ENCODE data around the gene KLHL6. TPM values are rescaled to one million over a fixed set of nuclear protein-coding genes. Genes with fewer than 3 reads are reported as not detected.
A peak's percentile ranks its signal among the peaks of the same experiment; 100 is the strongest.

KLHL6 gene
- total and polyA plus RNA-seq, 2 of the 13 experiments (the other 11 are each of a cell fraction or from before 2014, with no cell fraction given) = not detected

GRCh38 chr3:183464480-183464879, 91.0 kb downstream of the KLHL6 start (continued):
- no peak for TF ChIP-seq PAF1 (CRISPR knock-in tag; IDR thresholded peaks at IDR 0.05)
- TF ChIP-seq ZNF407 (CRISPR knock-in tag; IDR thresholded peaks at IDR 0.05; ENCODE audit: not compliant biosample characterization) = no peak
- no peak for TF ChIP-seq AGO2 (optimal IDR thresholded peaks at IDR 0.05; ENCODE audit: low read depth, low read length)
- TF ChIP-seq ZFP82 (CRISPR knock-in tag; IDR thresholded peaks at IDR 0.05; ENCODE audit: borderline replicate concordance) = no peak; the same call in 1 of the 2 replicates
- no peak for TF ChIP-seq PAX8 (CRISPR knock-in tag; IDR thresholded peaks at IDR 0.05; ENCODE audit: borderline replicate concordance)
- TF ChIP-seq ZNF281 (CRISPR knock-in tag; IDR thresholded peaks at IDR 0.05; ENCODE audit: borderline replicate concordance) = peak; percentile 50; the same call in 1 of the 2 replicates
- TF ChIP-seq ZNF326 (CRISPR knock-in tag; IDR thresholded peaks at IDR 0.05; ENCODE audit: borderline replicate concordance) = no peak
- no peak for TF ChIP-seq ZNF510 (CRISPR knock-in tag; IDR thresholded peaks at IDR 0.05; ENCODE audit: low read depth)
- no peak for TF ChIP-seq ZNF781 (CRISPR knock-in tag; IDR thresholded peaks at IDR 0.05; ENCODE audit: borderline replicate concordance, not compliant biosample characterization)
- TF ChIP-seq RXRA (CRISPR knock-in tag; IDR thresholded peaks at IDR 0.05) = peak; percentile 20; the same call in 1 of the 2 replicates
- TF ChIP-seq ZNF3 (CRISPR knock-in tag; IDR thresholded peaks at IDR 0.05) = no peak
- TF ChIP-seq KDM6A (CRISPR knock-in tag; IDR thresholded peaks at IDR 0.05; ENCODE audit: low read depth) = peak; percentile 42; the same call in 1 of the 2 replicates
- peak; percentile 36; the same call in 1 of the 2 replicates for TF ChIP-seq ZNF772 (CRISPR knock-in tag; IDR thresholded peaks at IDR 0.05)
- no peak for TF ChIP-seq MYC (CRISPR knock-in tag; IDR thresholded peaks at IDR 0.05; ENCODE audit: borderline replicate concordance)
- TF ChIP-seq ZNF274 (CRISPR knock-in tag; IDR thresholded peaks at IDR 0.05) = no peak
- peak; percentile 48; the same call in 1 of the 2 replicates for TF ChIP-seq TCF7L2 (IDR thresholded peaks at IDR 0.05; ENCODE audit: low read depth, low read length)
- TF ChIP-seq TBL1XR1 (IDR thresholded peaks at IDR 0.05; ENCODE audit: borderline replicate concordance, low read length, partially characterized antibody) = no peak
- no peak for TF ChIP-seq PHF20 (CRISPR knock-in tag; IDR thresholded peaks at IDR 0.05)
- peak; percentile 26; the same call in 1 of the 2 replicates for TF ChIP-seq MIER2 (CRISPR knock-in tag; IDR thresholded peaks at IDR 0.05)
- TF ChIP-seq HMGA1 (CRISPR knock-in tag; conservative IDR thresholded peaks at IDR 0.05) = no peak
- TF ChIP-seq ZNF124 (CRISPR knock-in tag; IDR thresholded peaks at IDR 0.05) = no peak
- TF ChIP-seq ZNF792 (CRISPR knock-in tag; IDR thresholded peaks at IDR 0.05) = no peak

All from HepG2 (cell line).